GM12878 (cell line): ENCODE results near the gene RARA. TPM values are rescaled to one million over a fixed set of nuclear protein-coding genes. Genes with fewer than 3 reads are reported as not detected.

Experiments used
- ATAC-seq: fragments of 200-7000 bp; cut with Tn5 transposase; 3 replicates; pipeline ENCODE4 v1.9.1; 2020; ENCODE audit warnings: mild to moderate bottlenecking, moderate library complexity
- BruUV-seq: library from RNA; stranded (reverse); fragments of 400-500 nt; replicated peaks from 2 replicates; lab custom pipeline; 2021; lab: Mats Ljungman, UMichigan
- CTCF ChIA-PET: fragments of 300-600 bp; sonication (Branson Sonifier 250); formaldehyde crosslinking; extraction: SDS; loops from one replicate; lab custom pipeline; 2021; ENCODE audit warnings: inconsistent platforms; lab: Yijun Ruan, JAX
- POLR2A ChIA-PET: fragments of 350-600 bp; formaldehyde crosslinking; extraction: SDS; loops from one replicate; lab custom pipeline; 2021; ENCODE audit warnings: inconsistent platforms; lab: Charles Lee
- RAD21 ChIA-PET: fragments of 300-600 bp; sonication (Branson Sonifier 250); formaldehyde crosslinking; loops from one replicate; lab custom pipeline; 2023; ENCODE audit warnings: antibody characterized with exemption; ENCODE audit not compliant: unreplicated experiment; lab: Charles Lee
- SMC1A ChIA-PET: fragments of 300-600 bp; sonication (Branson Sonifier 250); formaldehyde crosslinking; loops from one replicate; lab custom pipeline; 2023; ENCODE audit not compliant: unreplicated experiment, uncharacterized antibody; lab: Charles Lee
- DNase-seq: peaks from one replicate; pipeline ENCODE4 v3.0.0-alpha.2; 2011; ENCODE audit warnings: low read depth, low spot score
- FAIRE-seq: peaks from 3 replicates; lab custom pipeline; 2011; peaks lifted over from hg19 to GRCh38; lab: Jason Lieb, UNC
- H2AFZ ChIP-seq: 2 replicates; pipeline ENCODE4 v1.6.0; 2011; ENCODE audit warnings: low read depth, low read length, control low read depth; ENCODE audit not compliant: control insufficient read depth
- H3K27ac ChIP-seq: 2 replicates; pipeline ENCODE4 v1.5.1; 2011; ENCODE audit warnings: control low read depth; ENCODE audit not compliant: control insufficient read depth, insufficient read depth
- H3K27me3 ChIP-seq, 2 experiments: replicated peaks in 1 of 2; 2 replicates each; pipeline versions ENCODE4 v1.6.0 to v1.6.1; 2011; ENCODE audit warnings: low read length in 1 of 2; ENCODE audit not compliant: control insufficient read depth in 2 of 2, insufficient read depth in 2 of 2
- H3K36me3 ChIP-seq, 2 experiments: 2 replicates each; pipeline ENCODE4 v1.5.1; 2011; ENCODE audit warnings: low read length in 1 of 2; ENCODE audit not compliant: control insufficient read depth in 2 of 2, insufficient read depth in 2 of 2
- H3K4me1 ChIP-seq: 2 replicates; pipeline ENCODE4 v1.6.1; 2011; ENCODE audit warnings: mild to moderate bottlenecking, low read length, moderate library complexity, mixed read lengths; ENCODE audit not compliant: control insufficient read depth, insufficient read depth
- H3K4me2 ChIP-seq: 2 replicates; pipeline ENCODE4 v1.6.0; 2011; ENCODE audit warnings: control low read depth; ENCODE audit not compliant: control insufficient read depth, insufficient read depth
- H3K4me3 ChIP-seq: fragments of 200-600 bp; sonication (generic); 2 replicates; pipeline ENCODE4 v1.5.1; 2016
- H3K79me2 ChIP-seq: 2 replicates; pipeline ENCODE4 v1.6.0; 2011; ENCODE audit warnings: low read length; ENCODE audit not compliant: control insufficient read depth, insufficient read depth
- H3K9ac ChIP-seq: 2 replicates; pipeline ENCODE4 v1.8.0; 2011; ENCODE audit warnings: low read length, control low read depth, mixed read lengths; ENCODE audit not compliant: control insufficient read depth, insufficient read depth
- H3K9me3 ChIP-seq: replicated peaks from 3 replicates; pipeline ENCODE4 v1.5.1; 2011; ENCODE audit warnings: mild to moderate bottlenecking, low read length; ENCODE audit not compliant: control insufficient read depth, insufficient read depth
- H4K20me1 ChIP-seq: 2 replicates; pipeline ENCODE4 v1.6.0; 2011; ENCODE audit not compliant: control insufficient read depth, insufficient read depth
- BCL11A ChIP-seq: IDR thresholded peaks from 2 replicates; pipeline ENCODE4 v1.6.1; 2011; ENCODE audit warnings: low read depth, low read length
- CBFB ChIP-seq: IDR thresholded peaks from 2 replicates; pipeline ENCODE4 v1.6.1; 2016; ENCODE audit warnings: antibody characterized with exemption, low read depth
- CBX5 ChIP-seq: sonication (generic); IDR thresholded peaks from 2 replicates; pipeline ENCODE4 v1.6.1; 2016; ENCODE audit warnings: low read depth, moderate library complexity, mild to moderate bottlenecking, inconsistent platforms
- CREB1 ChIP-seq: IDR thresholded peaks from 2 replicates; pipeline ENCODE4 v1.6.1; 2012; ENCODE audit warnings: low read depth, mild to moderate bottlenecking, inconsistent platforms
- FOXK2 ChIP-seq: fragments of 450-650 bp; IDR thresholded peaks from 2 replicates; pipeline ENCODE4 v1.6.1; 2017; ENCODE audit warnings: mild to moderate bottlenecking, moderate library complexity
- NFYA ChIP-seq: IDR thresholded peaks from 2 replicates; pipeline ENCODE4 v1.6.1; 2011; ENCODE audit warnings: low read depth, mild to moderate bottlenecking, low read length, improper control_type of control experiment, borderline replicate concordance
- NFYB ChIP-seq: IDR thresholded peaks from 2 replicates; pipeline ENCODE4 v1.6.1; 2011; ENCODE audit warnings: low read depth, mild to moderate bottlenecking, low read length, improper control_type of control experiment, moderate library complexity; ENCODE audit not compliant: insufficient read depth
- NR2C1 ChIP-seq: fragments of 450-650 bp; IDR thresholded peaks from 2 replicates; pipeline ENCODE4 v1.6.1; 2017; ENCODE audit warnings: antibody characterized with exemption, mild to moderate bottlenecking, moderate library complexity
- PKNOX1 ChIP-seq: fragments of 450-650 bp; IDR thresholded peaks from 2 replicates; pipeline ENCODE4 v1.6.1; 2016; ENCODE audit warnings: mild to moderate bottlenecking
- RELA ChIP-seq: fragments of 450-650 bp; IDR thresholded peaks from 2 replicates; pipeline ENCODE4 v1.8.0; 2014; ENCODE audit warnings: borderline replicate concordance; ENCODE audit not compliant: partially characterized antibody
- SMC3 ChIP-seq: IDR thresholded peaks from 2 replicates; pipeline ENCODE4 v1.6.1; 2011; ENCODE audit warnings: low read length, improper control_type of control experiment, borderline replicate concordance
- TBL1XR1 ChIP-seq: IDR thresholded peaks from 2 replicates; pipeline ENCODE4 v1.6.1; 2012; ENCODE audit warnings: low read depth, low read length, improper control_type of control experiment
- ZNF592 ChIP-seq: fragments of 450-650 bp; IDR thresholded peaks from 2 replicates; pipeline ENCODE4 v1.6.1; 2017; ENCODE audit warnings: mild to moderate bottlenecking, moderate library complexity
- ZSCAN29 ChIP-seq: fragments of 450-650 bp; IDR thresholded peaks from 2 replicates; pipeline ENCODE4 v1.6.1; 2017; ENCODE audit warnings: mild to moderate bottlenecking, moderate library complexity
- ZZZ3 ChIP-seq: IDR thresholded peaks from 2 replicates; pipeline ENCODE4 v1.6.1; 2011; ENCODE audit warnings: low read depth; ENCODE audit not compliant: control insufficient read depth, insufficient read length
- WGBS: methylation state at CpG from one replicate; pipeline ENCODE4 v1.1.6; 2016; ENCODE audit warnings: low lambda C conversion rate; ENCODE audit not compliant: insufficient replicate concordance, insufficient coverage; ENCODE audit errors: missing lambda C conversion rate; 5-methylcytosine and 5-hydroxymethylcytosine counted together
- in situ Hi-C: fragments of 300-500 bp; cut with MboI; formaldehyde crosslinking; loops from 9 replicates; pipeline ENCODE4 v1.14.3; 2018; ENCODE audit warnings: mixed read lengths
- intact Hi-C: fragments of 100-400 bp; cut with micrococcal nuclease; formaldehyde crosslinking; loops from one replicate; pipeline ENCODE4 v1.14.2; 2022; ENCODE audit not compliant: unreplicated experiment
- polyA plus RNA-seq, 11 experiments: library from polyadenylated mRNA; depleted of rRNA in 4 of 11; unstranded in 6 of 11; stranded (reverse) in 5 of 11; fragments of >200 nt; fragmentation: Nextera tagmentation in 4 of 11; fragmentation: Illumina TruSeq in 1 of 11; extraction: Ambion mirVana in 4 of 11; extraction: Trizol in 1 of 11; gene quantifications; 1 replicate in 1 of 11; 2 replicates in 10 of 11; pipeline versions ENCODE4 v1.2.1 to v1.2.3, GENCODE V29; 2011 to 2016; ENCODE audit warnings: inconsistent platforms in 2 of 11, missing spikeins in 2 of 11, low read depth in 1 of 11
- total RNA-seq, 4 experiments: library from RNA; depleted of rRNA in 3 of 4; stranded (reverse); fragments of >200 nt in 3 of 4; fragmentation: Illumina TruSeq in 1 of 4; extraction: Trizol in 1 of 4; gene quantifications; 2 replicates each; pipeline versions ENCODE4 v1.2.1 to v1.2.3, GENCODE V29; 2013 to 2021
- TF ChIP-seq, protein P1 (sequence below): fragments of 450-650 bp; conservative IDR thresholded peaks from 2 replicates; pipeline ENCODE4 v1.6.1; 2017; ENCODE audit warnings: mild to moderate bottlenecking, moderate library complexity

The RARA gene
- total and polyA plus RNA-seq, 10 of the 15 experiments (the other 5 are each of a cell fraction or from before 2014, with no cell fraction given): 0.13 to 33.6 (median 13.6) TPM

- RAD21 ChIA-PET: interaction anchor here (0.7 to 2.8 kb wide), 8 partner anchors 19 to 274 kb away, joined by 3 to 24 read pairs (median 3); partner anchors contain the start of gene WIPF2
- DNase-seq: peak; percentile 95
- no peaks in the 10 kb centered on the region for H3K27me3 ChIP-seq
- no peaks in the 10 kb centered on the region for H4K20me1 ChIP-seq
- peaks cover 0 to 4% of the 10 kb centered on the region in 2 experiments; a peak in 1 of 4 replicates for H3K36me3 ChIP-seq
- peak within 1 kb of the TSS; percentile 84 for H2AFZ ChIP-seq
- in situ Hi-C loops: loop anchor here (5.0 to 25.0 kb wide), 2 partner anchors 175 to 275 kb away; partner anchors contain the start of gene CSF3
- ATAC-seq: peak; percentile 96
- H3K4me2 ChIP-seq: peak within 1 kb of the TSS; percentile 63
- SMC1A ChIA-PET: interaction anchor here (1.1 to 7.8 kb wide), 6 partner anchors 13 to 175 kb away, joined by 3 to 74 read pairs (median 8); no protein-coding TSS in a partner anchor
- H3K27ac ChIP-seq: peak within 1 kb of the TSS; percentile 79
- peak within 1 kb of the TSS; percentile 83 for H3K9ac ChIP-seq
- H3K4me1 ChIP-seq: peaks cover 9% of the 10 kb centered on the region
- POLR2A ChIA-PET: interaction anchor here (0.5 to 1.2 kb wide), 8 partner anchors 20 to 175 kb away, joined by 3 to 9 read pairs (median 3); partner anchors contain the start of gene WIPF2
- peak within 1 kb of the TSS; percentile 80 for H3K4me3 ChIP-seq
- WGBS: under 1% methylated on average over 47 of the region's 47 CpGs
- CTCF ChIA-PET: interaction anchor here (0.6 to 13.0 kb wide), 13 partner anchors 11 to 359 kb away, joined by 3 to 186 read pairs (median 4); partner anchors contain the start of gene WIPF2
- intact Hi-C loops: no loop called here
- no peaks in the 10 kb centered on the region for H3K9me3 ChIP-seq
- peak; percentile 96 for FAIRE-seq
- peaks cover 35% of the 10 kb centered on the region for H3K79me2 ChIP-seq
- BruUV-seq: TSS peak; percentile 75
- peak; percentile 73 for TF ChIP-seq CBFB
- TF ChIP-seq SMC3: no peak
- TF ChIP-seq ZSCAN29: no peak
- TF ChIP-seq ZZZ3: no peak
- TF ChIP-seq FOXK2: peak; percentile 58
- TF ChIP-seq, protein P1, sequence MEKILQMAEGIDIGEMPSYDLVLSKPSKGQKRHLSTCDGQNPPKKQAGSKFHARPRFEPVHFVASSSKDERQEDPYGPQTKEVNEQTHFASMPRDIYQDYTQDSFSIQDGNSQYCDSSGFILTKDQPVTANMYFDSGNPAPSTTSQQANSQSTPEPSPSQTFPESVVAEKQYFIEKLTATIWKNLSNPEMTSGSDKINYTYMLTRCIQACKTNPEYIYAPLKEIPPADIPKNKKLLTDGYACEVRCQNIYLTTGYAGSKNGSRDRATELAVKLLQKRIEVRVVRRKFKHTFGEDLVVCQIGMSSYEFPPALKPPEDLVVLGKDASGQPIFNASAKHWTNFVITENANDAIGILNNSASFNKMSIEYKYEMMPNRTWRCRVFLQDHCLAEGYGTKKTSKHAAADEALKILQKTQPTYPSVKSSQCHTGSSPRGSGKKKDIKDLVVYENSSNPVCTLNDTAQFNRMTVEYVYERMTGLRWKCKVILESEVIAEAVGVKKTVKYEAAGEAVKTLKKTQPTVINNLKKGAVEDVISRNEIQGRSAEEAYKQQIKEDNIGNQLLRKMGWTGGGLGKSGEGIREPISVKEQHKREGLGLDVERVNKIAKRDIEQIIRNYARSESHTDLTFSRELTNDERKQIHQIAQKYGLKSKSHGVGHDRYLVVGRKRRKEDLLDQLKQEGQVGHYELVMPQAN: peak; percentile 100
- no peak for TF ChIP-seq TBL1XR1
- no peak for TF ChIP-seq RELA
- TF ChIP-seq NR2C1: peak; percentile 78
- no peak for TF ChIP-seq CBX5
- TF ChIP-seq CREB1: peak; percentile 64; the same call in 1 of the 2 replicates
- peak; percentile 99 for TF ChIP-seq NFYB
- TF ChIP-seq BCL11A: no peak
- TF ChIP-seq PKNOX1: peak; percentile 56
- TF ChIP-seq NFYA: peak; percentile 58
- TF ChIP-seq ZNF592: no peak
Measured at GRCh38 chr17:40287494-40288369, 21.2 kb upstream of the RARA start, which contains the start of gene CDC6. TSS of gene CDC6 (plus strand) at chr17:40287879. CDS start at chr17:40289421, 1,542 bp downstream.
